Transverse colon (tissue), 4 donors: ENCODE data around the gene THRA. TPM values are rescaled to one million over a fixed set of nuclear protein-coding genes. Genes with fewer than 3 reads are reported as not detected.

Experiments used
- DNase-seq: peaks from one replicate; pipeline ENCODE4 v3.0.0-alpha.2; 2019
- H3K27ac ChIP-seq, 4 donors: fragments of 200-600 bp; sonication (generic); 2 replicates each; pipeline ENCODE4 v1.5.1; 2016 to 2018; ENCODE audit warnings: inconsistent platforms in 4 of 4
- H3K27me3 ChIP-seq: fragments of 200-600 bp; sonication (generic); 2 replicates; pipeline ENCODE4 v1.5.1; 2017; ENCODE audit warnings: inconsistent platforms
- H3K36me3 ChIP-seq, 4 donors: fragments of 200-600 bp; sonication (generic); 2 replicates each; pipeline ENCODE4 v1.5.1; 2017 to 2019; ENCODE audit warnings: inconsistent platforms in 4 of 4
- H3K4me1 ChIP-seq, 4 donors: fragments of 200-600 bp; sonication (generic); 2 replicates each; pipeline ENCODE4 v1.5.1; 2017 to 2020; ENCODE audit warnings: inconsistent platforms in 4 of 4
- H3K4me3 ChIP-seq, 4 donors: fragments of 200-600 bp; sonication (generic); 1 replicate in 1 of 4; 2 replicates in 3 of 4; pipeline versions ENCODE4 v1.5.1 to v1.6.1; 2017 to 2019; ENCODE audit warnings: inconsistent platforms in 4 of 4
- H3K9me3 ChIP-seq, 2 donors: fragments of 200-600 bp; sonication (generic); 2 replicates each; pipeline ENCODE4 v1.5.1; 2017 to 2019; ENCODE audit warnings: inconsistent platforms in 2 of 2
- EP300 ChIP-seq: sonication (generic); formaldehyde crosslinking; IDR thresholded peaks from one replicate; pipeline ENCODE4 v1.6.1; 2017; ENCODE audit warnings: antibody characterized with exemption, low read depth
- POLR2A ChIP-seq: fragments of 450-650 bp; IDR thresholded peaks from one replicate; pipeline ENCODE4 v1.6.1; 2016; ENCODE audit warnings: antibody characterized with exemption, mild to moderate bottlenecking, moderate library complexity
- POLR2AphosphoS5 ChIP-seq, 3 donors: sonication (generic); formaldehyde crosslinking; IDR thresholded peaks; one replicate each; pipeline ENCODE4 v1.6.1; 2016; ENCODE audit warnings: antibody characterized with exemption in 3 of 3
- WGBS, 2 donors: methylation state at CpG; one replicate each; pipeline ENCODE4 v1.1.5; 2018; ENCODE audit warnings: low coverage in 1 of 2; 5-methylcytosine and 5-hydroxymethylcytosine counted together
- in situ Hi-C, 4 donors: fragments of 200-750 bp; cut with MboI; loops; one replicate each; pipeline versions ENCODE4 v1.15.0 to v1.15.1; 2017; ENCODE audit warnings: low sequenced_read_pairs in 3 of 4, low pct_ligation_motif_present in 1 of 4, low pct_unique_long_range_greater_than_20kb in 1 of 4
- intact Hi-C: fragments of 100-400 bp; cut with DNase I; formaldehyde crosslinking; loops from one replicate; pipeline ENCODE4 v1.15.1; 2023; ENCODE audit warnings: low total_unique reads
- total RNA-seq, 4 donors: library from RNA; depleted of rRNA; stranded (reverse); fragments of >200 nt; gene quantifications; one replicate each; pipeline ENCODE4 v1.1.0, GENCODE V29; 2016
- TF ChIP-seq, protein P1 (sequence below), 5 experiments: fragments of 200-600 bp in 3 of 5; fragments of 450-650 bp in 2 of 5; sonication (generic) in 3 of 5; IDR thresholded peaks; 1 replicate in 2 of 5; 2 replicates in 3 of 5; pipeline ENCODE4 v1.5.1; 2016 to 2017; ENCODE audit warnings: antibody characterized with exemption in 5 of 5, inconsistent platforms in 3 of 5, mild to moderate bottlenecking in 2 of 5, moderate library complexity in 1 of 5

THRA gene
- total RNA-seq, 4 donors from 2014 or later, result 32.6 to 82.6 (median 58.6) TPM

DNA sequence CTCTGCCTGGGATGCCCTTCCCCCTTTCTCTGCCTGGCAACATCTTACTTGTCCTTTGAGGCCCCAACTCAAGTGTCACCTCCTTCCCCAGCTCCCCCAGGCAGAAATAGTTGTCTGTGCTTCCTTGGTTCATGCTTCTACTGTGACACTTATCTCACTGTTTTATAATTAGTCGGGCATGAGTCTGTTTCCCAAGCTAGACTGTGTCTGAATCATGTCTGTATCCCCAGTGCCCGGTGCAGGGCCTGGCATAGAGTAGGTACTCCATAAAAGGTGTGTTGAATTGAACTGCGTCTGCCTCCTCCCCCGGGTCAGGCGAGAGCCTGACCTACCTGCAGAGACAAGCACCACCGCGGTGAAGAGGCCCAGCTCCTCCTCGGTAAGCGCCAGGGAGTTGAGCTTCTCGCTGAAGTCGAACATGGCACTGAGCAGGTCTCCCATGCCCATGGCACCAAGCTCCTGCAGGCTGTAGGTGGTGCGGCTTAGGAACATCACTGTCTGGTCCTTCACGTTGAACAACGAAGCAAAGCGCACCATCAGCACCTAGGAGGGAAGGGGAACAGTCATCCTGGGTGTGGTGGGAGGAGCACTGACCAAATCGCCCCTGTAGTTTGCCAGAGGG is 30.9 kb downstream of the THRA start:
- no peak for DNase-seq
- peak in 1 of 3 donors; percentile 16 for TF ChIP-seq POLR2AphosphoS5 (IDR thresholded peaks at IDR 0.05)
- TF ChIP-seq, protein P1, sequence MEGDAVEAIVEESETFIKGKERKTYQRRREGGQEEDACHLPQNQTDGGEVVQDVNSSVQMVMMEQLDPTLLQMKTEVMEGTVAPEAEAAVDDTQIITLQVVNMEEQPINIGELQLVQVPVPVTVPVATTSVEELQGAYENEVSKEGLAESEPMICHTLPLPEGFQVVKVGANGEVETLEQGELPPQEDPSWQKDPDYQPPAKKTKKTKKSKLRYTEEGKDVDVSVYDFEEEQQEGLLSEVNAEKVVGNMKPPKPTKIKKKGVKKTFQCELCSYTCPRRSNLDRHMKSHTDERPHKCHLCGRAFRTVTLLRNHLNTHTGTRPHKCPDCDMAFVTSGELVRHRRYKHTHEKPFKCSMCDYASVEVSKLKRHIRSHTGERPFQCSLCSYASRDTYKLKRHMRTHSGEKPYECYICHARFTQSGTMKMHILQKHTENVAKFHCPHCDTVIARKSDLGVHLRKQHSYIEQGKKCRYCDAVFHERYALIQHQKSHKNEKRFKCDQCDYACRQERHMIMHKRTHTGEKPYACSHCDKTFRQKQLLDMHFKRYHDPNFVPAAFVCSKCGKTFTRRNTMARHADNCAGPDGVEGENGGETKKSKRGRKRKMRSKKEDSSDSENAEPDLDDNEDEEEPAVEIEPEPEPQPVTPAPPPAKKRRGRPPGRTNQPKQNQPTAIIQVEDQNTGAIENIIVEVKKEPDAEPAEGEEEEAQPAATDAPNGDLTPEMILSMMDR (IDR thresholded peaks at IDR 0.05), result no peak
- no peak for TF ChIP-seq POLR2A
- TF ChIP-seq EP300, result no peak
- H3K27ac ChIP-seq, result peak overlapping the region; percentile 93 to 99 (median 96)
- peaks cover 0 to 25% (median 7%) of the 10 kb centered on the region in 4 donors for H3K36me3 ChIP-seq
- peaks cover 47 to 75% (median 72%) of the 10 kb centered on the region in 4 donors for H3K4me1 ChIP-seq
- no peak overlapping the region for H3K4me3 ChIP-seq
- in situ Hi-C loops (no loop called here), intact Hi-C loops (no loop called here)
- H3K9me3 ChIP-seq, result no peaks in the 10 kb centered on the region
- WGBS, 2 donors, result 60 to 74% methylated on average over 3 to 16 of the region's 16 CpGs
- no peaks in the 10 kb centered on the region for H3K27me3 ChIP-seq

DNA sequence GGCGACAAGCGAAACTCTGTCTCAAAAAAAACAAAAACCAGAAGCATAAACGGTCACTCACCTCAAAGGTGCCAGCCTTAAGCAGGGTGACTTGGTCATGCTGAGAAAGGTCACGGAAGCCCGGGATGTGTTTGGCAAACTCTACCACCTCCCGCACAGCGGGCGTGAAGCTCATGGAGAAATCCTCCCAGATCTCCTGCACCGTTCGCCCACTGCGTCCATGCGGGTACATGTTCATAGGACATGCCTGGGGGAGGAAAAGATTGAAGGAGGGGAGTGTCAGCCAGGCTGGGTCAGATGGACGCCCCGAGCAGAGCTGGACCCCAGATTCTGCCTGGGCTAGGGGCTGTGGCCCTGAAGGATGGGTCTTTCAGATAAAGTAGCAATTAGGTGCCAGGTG is 32.1 kb downstream of the THRA start:
- in situ Hi-C loops (no loop called here), intact Hi-C loops (no loop called here)
- Histone ChIP-seq H3K4me3 (no peak overlapping the region), H3K9me3 (no peaks in the 10 kb centered on the region), H3K4me1 (peaks cover 48 to 79% (median 69%) of the 10 kb centered on the region in 4 donors), H3K27ac (peak overlapping the region; percentile 93 to 99 (median 96)), H3K36me3 (peaks cover 0 to 18% (median 3%) of the 10 kb centered on the region in 4 donors), H3K27me3 (no peaks in the 10 kb centered on the region)
- no peak for DNase-seq
- TF ChIP-seq EP300 (no peak), POLR2AphosphoS5 (IDR thresholded peaks at IDR 0.05) (peak in 1 of 3 donors; percentile 15)
- WGBS, 2 donors, result 87 to 97% methylated on average over 12 to 14 of the region's 14 CpGs

DNA sequence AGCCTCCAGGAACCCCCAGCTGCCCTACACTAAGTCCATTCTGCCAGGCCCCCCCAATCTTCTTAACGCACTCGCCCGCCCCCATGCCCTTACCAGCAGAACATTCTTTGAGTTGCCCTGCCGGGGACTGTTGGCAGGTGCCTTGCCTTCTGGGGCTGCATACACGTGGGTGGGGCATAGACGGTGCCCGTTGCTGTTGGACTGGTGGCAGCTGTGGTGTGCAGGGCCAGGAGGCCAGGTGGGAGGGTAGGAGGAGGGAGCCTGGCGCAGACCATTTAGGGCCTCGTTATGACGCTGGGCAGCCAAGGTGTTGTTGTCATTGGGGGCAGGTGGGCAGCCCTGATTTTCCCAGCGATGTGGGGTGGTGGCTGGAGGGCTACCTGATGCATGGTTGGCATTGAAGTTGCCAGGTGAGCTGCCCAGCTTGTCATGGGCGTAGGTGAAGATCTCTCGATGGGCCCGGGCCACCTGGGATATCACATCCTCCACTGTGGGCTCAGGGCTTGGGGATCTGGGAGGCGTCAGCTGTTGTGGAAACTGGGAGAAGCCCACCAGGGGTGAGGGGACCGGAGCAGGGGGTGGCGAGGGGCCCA is 32.7 kb downstream of the THRA start:
- TF ChIP-seq POLR2A, result no peak
- TF ChIP-seq, protein P1 (IDR thresholded peaks at IDR 0.05), result no peak
- TF ChIP-seq POLR2AphosphoS5 (IDR thresholded peaks at IDR 0.05), result no peak
- no peak for TF ChIP-seq EP300
- peak overlapping the region; percentile 93 to 99 (median 96) for H3K27ac ChIP-seq
- intact Hi-C loops, result no loop called here
- H3K4me3 ChIP-seq, result no peak overlapping the region
- in situ Hi-C loops, result no loop called here
- H3K4me1 ChIP-seq, result peaks cover 48 to 76% (median 63%) of the 10 kb centered on the region in 4 donors
- WGBS, 2 donors, result 52 to 60% methylated on average over 1 to 17 of the region's 17 CpGs
- DNase-seq, result no peak
- H3K36me3 ChIP-seq, result peaks cover 0 to 18% (median 3%) of the 10 kb centered on the region in 4 donors
- H3K9me3 ChIP-seq, result no peaks in the 10 kb centered on the region
- H3K27me3 ChIP-seq, result no peaks in the 10 kb centered on the region

DNA sequence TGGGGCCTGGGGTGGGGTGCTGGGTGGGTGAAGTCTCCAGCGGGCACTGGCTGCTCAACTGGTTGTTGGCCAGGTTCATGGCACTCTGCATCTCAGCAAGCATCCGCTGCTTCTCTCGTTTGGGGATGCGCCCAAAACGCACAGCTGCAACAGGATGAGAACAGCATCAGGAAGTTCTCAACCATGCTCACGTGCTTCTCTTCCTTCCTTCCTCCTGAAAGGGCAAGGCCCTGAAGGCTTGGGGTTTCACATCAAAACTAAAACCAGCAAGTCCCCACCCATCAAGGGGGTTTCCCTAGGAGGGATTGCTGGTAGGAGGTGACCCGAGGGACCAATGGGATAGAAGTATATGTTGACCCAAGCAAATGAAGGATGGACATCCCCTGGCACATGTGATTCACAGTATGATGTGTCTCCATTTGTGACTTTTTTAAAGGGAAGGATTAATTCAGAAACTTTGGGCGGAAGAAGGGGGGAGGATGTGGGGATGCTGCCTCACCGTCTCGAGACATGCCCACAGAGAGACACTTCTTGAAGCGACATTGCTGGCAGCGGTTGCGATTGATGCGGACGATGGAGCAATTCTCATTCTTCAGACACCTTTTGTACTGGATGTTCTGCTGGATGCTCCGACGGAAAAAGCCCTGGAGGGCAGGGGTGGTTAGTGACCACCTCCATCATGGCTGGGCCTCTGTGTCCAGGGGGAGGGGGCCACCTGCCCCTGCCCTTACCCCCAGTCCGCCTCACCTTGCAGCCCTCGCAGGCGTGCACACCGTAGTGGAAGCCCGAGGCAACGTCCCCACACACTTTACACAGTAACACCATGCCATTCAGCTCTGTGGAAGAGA is 33.4 kb downstream of the THRA start:
- Histone ChIP-seq H3K36me3 (peaks cover 0 to 18% (median 3%) of the 10 kb centered on the region in 4 donors), H3K4me1 (peaks cover 52 to 81% (median 64%) of the 10 kb centered on the region in 4 donors), H3K27ac (peak overlapping the region; percentile 93 to 99 (median 96)), H3K27me3 (no peaks in the 10 kb centered on the region), H3K9me3 (no peaks in the 10 kb centered on the region), H3K4me3 (no peak overlapping the region)
- 50 to 59% methylated on average over 10 to 23 of the region's 23 CpGs for WGBS, 2 donors
- peak; percentile 73 for DNase-seq
- intact Hi-C loops, result no loop called here
- in situ Hi-C loops, result no loop called here
- TF ChIP-seq POLR2AphosphoS5 (IDR thresholded peaks at IDR 0.05), result peak; percentile 29 to 61 (median 45)
- no peak for TF ChIP-seq EP300
- TF ChIP-seq POLR2A, result no peak
- TF ChIP-seq, protein P1 (IDR thresholded peaks at IDR 0.05), result no peak
